Naive thymus-derived CD4-positive, alpha-beta T cell (primary cell): ENCODE results near the gene PTTG2. TPM values are rescaled to one million over a fixed set of nuclear protein-coding genes. Genes with fewer than 3 reads are reported as not detected.
A peak's percentile ranks its signal among the peaks of the same experiment; 100 is the strongest.
"Not testable (repeated sequence)": the region's sequence is repeated elsewhere in the genome, so short reads cannot be mapped to it uniquely, and the experiment has no call there.

ENCODE experiments used
- ATAC-seq: fragments of 150-1000 bp; cut with Tn5 transposase; 2 replicates; pipeline ENCODE4 v1.10.0; 2021; ENCODE audit warnings: mild to moderate bottlenecking, moderate library complexity
- CTCF ChIA-PET: fragments of 350-600 bp; sonication (Branson Sonifier 250); formaldehyde crosslinking; loops from one replicate; lab custom pipeline; 2021; ENCODE audit warnings: antibody characterized with exemption; lab: Charles Lee
- POLR2A ChIA-PET: fragments of 350-600 bp; sonication (Branson Sonifier 250); formaldehyde crosslinking; loops from one replicate; lab custom pipeline; 2021; ENCODE audit warnings: antibody characterized with exemption, inconsistent platforms; lab: Charles Lee
- DNase-seq, 9 donors: peaks; one replicate each; pipeline versions ENCODE4 v3.0.0 to v3.0.0-alpha.2; 2020 to 2022; ENCODE audit warnings: mixed read lengths in 1 of 9
- H3K27ac ChIP-seq: one replicate; pipeline ENCODE4 v1.7.0; 2013; ENCODE audit warnings: mild to moderate bottlenecking, low read depth, low read length, moderate library complexity
- H3K27me3 ChIP-seq, 2 donors: one replicate each; pipeline ENCODE4 v1.7.0; 2013; ENCODE audit warnings: low read length in 2 of 2, mild to moderate bottlenecking in 2 of 2, moderate library complexity in 2 of 2; ENCODE audit not compliant: control insufficient read depth in 2 of 2, insufficient read depth in 2 of 2
- H3K36me3 ChIP-seq, 3 experiments: 1 replicate in 2 of 3; 2 replicates in 1 of 3; pipeline ENCODE4 v1.7.0; 2013; ENCODE audit warnings: low read length in 3 of 3, mild to moderate bottlenecking in 3 of 3, moderate library complexity in 1 of 3; ENCODE audit not compliant: insufficient read depth in 3 of 3, control insufficient read depth in 2 of 3
- H3K4me1 ChIP-seq, 2 donors: one replicate each; pipeline ENCODE4 v1.7.0; 2013; ENCODE audit warnings: low read length in 2 of 2, mild to moderate bottlenecking in 2 of 2, moderate library complexity in 1 of 2; ENCODE audit not compliant: control insufficient read depth in 2 of 2, insufficient read depth in 2 of 2
- H3K4me3 ChIP-seq: 2 replicates; pipeline ENCODE4 v1.7.0; 2013; ENCODE audit warnings: mild to moderate bottlenecking, low read length
- H3K9me3 ChIP-seq, 3 experiments: 1 replicate in 2 of 3; 2 replicates in 1 of 3; pipeline ENCODE4 v1.7.0; 2013; ENCODE audit warnings: low read length in 3 of 3; ENCODE audit not compliant: control insufficient read depth in 2 of 3
- H3K27ac Mint-ChIP-seq, 9 donors: one replicate each; pipeline ENCODE4 v1.8.0; 2020 to 2022; ENCODE audit warnings: mixed read lengths in 9 of 9, mild to moderate bottlenecking in 8 of 9, moderate library complexity in 5 of 9, inconsistent platforms in 2 of 9
- H3K27me3 Mint-ChIP-seq, 5 donors: one replicate each; pipeline ENCODE4 v1.8.0; 2021 to 2022; ENCODE audit warnings: mixed read lengths in 5 of 5, mild to moderate bottlenecking in 1 of 5
- H3K36me3 Mint-ChIP-seq, 5 donors: one replicate each; pipeline ENCODE4 v1.8.0; 2020 to 2022; ENCODE audit warnings: mixed read lengths in 5 of 5, mild to moderate bottlenecking in 3 of 5, inconsistent platforms in 1 of 5
- H3K4me1 Mint-ChIP-seq, 7 donors: one replicate each; pipeline ENCODE4 v1.8.0; 2020 to 2022; ENCODE audit warnings: mixed read lengths in 7 of 7, mild to moderate bottlenecking in 3 of 7, inconsistent platforms in 1 of 7
- H3K4me3 Mint-ChIP-seq, 10 donors: one replicate each; pipeline ENCODE4 v1.8.0; 2020 to 2022; ENCODE audit warnings: mild to moderate bottlenecking in 10 of 10, mixed read lengths in 10 of 10, moderate library complexity in 6 of 10, inconsistent platforms in 2 of 10
- H3K9me3 Mint-ChIP-seq, 11 donors: one replicate each; pipeline ENCODE4 v1.8.0; 2020 to 2022; ENCODE audit warnings: mixed read lengths in 11 of 11, mild to moderate bottlenecking in 4 of 11, inconsistent platforms in 1 of 11, moderate library complexity in 1 of 11
- intact Hi-C, 2 donors: fragments of 100-400 bp; cut with micrococcal nuclease; formaldehyde crosslinking; loops; one replicate each; pipeline ENCODE4 v1.15.1; 2023
- polyA plus RNA-seq, 2 donors: library from polyadenylated mRNA; unstranded; fragments of 300-500 nt; fragmentation: Illumina TruSeq; gene quantifications; one replicate each; pipeline ENCODE4 v1.2.3, GENCODE V29; 2021
- total RNA-seq, 6 experiments: library from RNA in 5 of 6; stranded (reverse) in 5 of 6; gene quantifications; 1 replicate in 5 of 6; 2 replicates in 1 of 6; pipeline ENCODE4 v1.2.3 and lab custom pipeline; 2021 to 2026

The PTTG2 gene
- total RNA-seq = 1 to 10 TPM; 1.1 to 2.5 (median 1.8) TPM
- polyA plus RNA-seq = 1 to 10 TPM in 1 of 2 donors, under 1 TPM in 1; 0.56 to 1.5 TPM
- total RNA-seq (lab: John Stamatoyannopoulos, UW) = 1.1 reads per million

DNA sequence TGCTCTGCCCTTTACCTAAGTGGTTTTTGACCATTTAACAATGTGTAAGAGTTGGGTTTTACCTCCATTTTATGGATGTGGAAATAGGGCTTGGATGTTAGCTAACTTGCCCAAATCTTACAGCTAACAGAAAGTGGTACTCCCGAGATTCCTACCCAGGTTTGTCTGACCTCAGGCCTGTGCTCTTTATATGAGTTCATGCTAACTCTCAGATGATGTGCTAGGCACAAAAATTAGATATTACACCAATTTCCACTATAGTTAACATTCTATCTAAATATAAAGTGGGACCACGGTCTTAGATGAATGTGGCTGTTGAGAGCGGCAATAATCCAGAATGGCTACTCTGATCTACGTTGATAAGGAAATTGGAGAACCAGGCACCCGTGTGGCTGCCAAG lies at the start of gene PTTG2:
Gene PTTG2, plus strand, starts transcription at position 301 of the 400 bp plus-strand sequence. Its CDS starts 37 bp downstream, at position 338.
- ChIA-PET CTCF (no interaction called here), POLR2A (no interaction called here)
- H3K4me3 Mint-ChIP-seq = no peak within 1 kb of the TSS
- Histone ChIP-seq H3K36me3 (no peaks in the 10 kb centered on the region), H3K4me3 (no peak within 1 kb of the TSS), H3K27me3 (no peaks in the 10 kb centered on the region), H3K9me3 (no peaks in the 10 kb centered on the region), H3K27ac (no peak within 1 kb of the TSS), H3K4me1 (no peaks in the 10 kb centered on the region)
- H3K9me3 Mint-ChIP-seq = no peaks in the 10 kb centered on the region
- peaks cover 2 to 16% (median 4%) of the 10 kb centered on the region in 5 donors for H3K36me3 Mint-ChIP-seq
- H3K27ac Mint-ChIP-seq = no peak within 1 kb of the TSS
- intact Hi-C loops = no loop called here
- DNase-seq (no peak), ATAC-seq (no peak)
- H3K4me1 Mint-ChIP-seq = peaks cover 0 to 19% (median 7%) of the 10 kb centered on the region in 7 donors
- H3K27me3 Mint-ChIP-seq = no peaks in the 10 kb centered on the region

DNA sequence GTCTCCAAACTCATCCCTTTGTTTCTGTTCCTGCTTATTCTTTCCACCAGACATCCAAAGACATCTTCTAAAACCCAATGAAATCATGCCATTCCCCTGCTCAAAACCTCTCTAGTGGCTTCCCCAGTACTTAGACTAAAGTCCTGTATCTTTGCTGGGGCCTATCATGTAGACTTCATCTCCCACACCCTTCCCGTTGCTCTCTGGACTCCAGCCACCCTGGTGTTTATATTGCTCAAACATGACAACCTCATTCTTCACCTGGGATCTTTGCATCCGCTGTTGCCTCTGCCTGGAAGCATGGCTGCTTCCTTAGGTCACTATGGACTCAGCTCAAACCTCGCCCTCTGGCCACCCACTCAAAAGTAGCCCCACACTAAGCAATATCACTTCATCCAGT lies 45.7 kb upstream of the PTTG2 start:
- no peaks in the 10 kb centered on the region for H3K9me3 Mint-ChIP-seq
- ATAC-seq (no peak), DNase-seq (no peak)
- Histone ChIP-seq H3K4me1 (no peaks in the 10 kb centered on the region), H3K27ac (no peak overlapping the region), H3K9me3 (no peaks in the 10 kb centered on the region), H3K4me3 (no peak overlapping the region), H3K36me3 (peaks cover 0 to 11% (median 0%) of the 10 kb centered on the region in 3 experiments), H3K27me3 (no peaks in the 10 kb centered on the region)
- H3K27ac Mint-ChIP-seq = no peak overlapping the region
- H3K36me3 Mint-ChIP-seq = peaks cover 0 to 24% (median 10%) of the 10 kb centered on the region in 5 donors
- no peaks in the 10 kb centered on the region for H3K27me3 Mint-ChIP-seq
- ChIA-PET CTCF (no interaction called here), POLR2A (no interaction called here)
- peaks cover 4 to 36% (median 24%) of the 10 kb centered on the region in 7 donors for H3K4me1 Mint-ChIP-seq
- intact Hi-C loops = no loop called here
- H3K4me3 Mint-ChIP-seq = no peak overlapping the region

DNA sequence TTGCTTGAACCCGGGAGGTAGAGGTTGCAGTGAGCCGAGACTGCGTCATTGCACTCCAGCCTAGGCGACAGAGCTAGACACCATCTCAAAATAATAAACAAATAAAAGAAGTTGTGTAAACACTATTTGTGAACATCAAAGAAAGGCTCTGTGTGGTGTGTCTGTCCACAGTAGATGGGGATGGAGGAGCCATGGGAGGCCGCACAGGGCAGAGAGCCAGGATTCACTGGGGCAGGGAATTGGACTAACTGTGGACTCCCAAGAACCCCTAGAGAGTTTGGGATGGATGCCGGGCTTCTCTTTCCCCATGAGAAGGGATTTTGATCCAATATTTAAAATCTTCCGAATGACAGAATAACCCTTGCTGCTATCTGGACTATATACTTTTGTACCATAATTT lies 42.8 kb upstream of the PTTG2 start:
- ChIA-PET CTCF (interaction anchor here (0.6 kb wide), 1 partner anchor 813 kb away, joined by 3 read pairs; no protein-coding TSS in a partner anchor), POLR2A (no interaction called here)
- peaks cover 8 to 28% (median 13%) of the 10 kb centered on the region in 5 donors for H3K36me3 Mint-ChIP-seq
- no peaks in the 10 kb centered on the region for H3K4me1 ChIP-seq
- ATAC-seq = no peak
- H3K27ac ChIP-seq = no peak overlapping the region
- no peak overlapping the region for H3K27ac Mint-ChIP-seq
- H3K4me3 ChIP-seq = no peak overlapping the region
- H3K27me3 ChIP-seq = no peaks in the 10 kb centered on the region
- H3K4me1 Mint-ChIP-seq = peaks cover 4 to 35% (median 27%) of the 10 kb centered on the region in 7 donors
- H3K36me3 ChIP-seq = peaks cover 0 to 16% (median 0%) of the 10 kb centered on the region in 3 experiments
- H3K9me3 ChIP-seq = no peaks in the 10 kb centered on the region
- H3K9me3 Mint-ChIP-seq = peaks cover 0 to 1% (median 0%) of the 10 kb centered on the region in 11 donors
- H3K4me3 Mint-ChIP-seq = no peak overlapping the region
- H3K27me3 Mint-ChIP-seq = no peaks in the 10 kb centered on the region
- no peak for DNase-seq
- intact Hi-C loops = no loop called here

DNA sequence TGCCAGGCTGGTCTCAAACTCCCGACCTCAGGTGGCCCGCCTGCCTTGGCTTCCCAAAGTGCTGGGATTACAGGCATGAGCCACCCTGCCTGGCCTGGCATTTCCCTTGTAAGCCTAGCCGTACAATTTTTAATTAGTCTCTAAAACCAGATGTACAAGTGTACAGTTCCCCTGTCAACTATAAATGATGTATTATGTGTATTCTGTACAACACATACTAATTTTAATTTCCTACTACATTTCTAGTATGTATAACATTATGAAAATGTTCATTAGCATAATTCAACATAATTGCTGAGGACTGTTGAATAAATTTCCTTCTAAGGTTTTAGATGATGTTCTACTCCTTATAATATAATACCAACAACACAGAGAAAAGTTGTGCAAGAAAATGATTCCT lies 41.5 kb upstream of the PTTG2 start:
- Histone ChIP-seq H3K27me3 (no peaks in the 10 kb centered on the region), H3K4me1 (no peaks in the 10 kb centered on the region), H3K36me3 (peaks cover 0 to 16% (median 0%) of the 10 kb centered on the region in 3 experiments), H3K9me3 (no peaks in the 10 kb centered on the region), H3K4me3 (no peak overlapping the region), H3K27ac (no peak overlapping the region)
- intact Hi-C loops = no loop called here
- ChIA-PET POLR2A (interaction anchor here (0.7 kb wide), 1 partner anchor 126 kb away, joined by 3 read pairs; no protein-coding TSS in a partner anchor), CTCF (no interaction called here)
- no peaks in the 10 kb centered on the region for H3K27me3 Mint-ChIP-seq
- peaks cover 4 to 34% (median 24%) of the 10 kb centered on the region in 7 donors for H3K4me1 Mint-ChIP-seq
- no peak overlapping the region for H3K4me3 Mint-ChIP-seq
- DNase-seq (no peak), ATAC-seq (no peak)
- H3K36me3 Mint-ChIP-seq = peaks cover 9 to 32% (median 17%) of the 10 kb centered on the region in 5 donors
- peak overlapping the region in 1 of 9 donors; percentile 27 for H3K27ac Mint-ChIP-seq
- H3K9me3 Mint-ChIP-seq = peaks cover 0 to 7% (median 0%) of the 10 kb centered on the region in 11 donors

DNA sequence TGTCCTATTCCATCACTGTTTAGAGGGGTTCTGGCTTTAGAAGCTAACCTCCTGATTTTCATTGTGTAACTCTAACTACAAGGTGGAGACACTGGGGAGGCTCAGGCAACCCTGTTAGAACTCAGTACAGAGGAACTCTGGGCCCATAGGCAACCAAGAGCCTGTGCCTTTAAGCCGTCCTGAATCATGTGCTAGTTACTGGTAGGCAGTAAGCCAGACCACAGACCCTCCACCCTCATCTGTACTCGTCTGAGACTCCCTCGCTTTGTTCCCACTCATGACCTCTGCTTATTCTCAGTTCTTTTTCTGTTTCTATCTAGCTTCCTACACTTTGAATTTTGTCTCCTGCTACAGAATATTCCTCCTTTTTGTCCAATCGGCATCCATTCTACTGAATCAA lies 37.9 kb upstream of the PTTG2 start:
- no peaks in the 10 kb centered on the region for H3K4me1 ChIP-seq
- H3K36me3 ChIP-seq = peaks cover 0 to 11% (median 0%) of the 10 kb centered on the region in 3 experiments
- Mint-ChIP-seq H3K4me1 (peaks cover 4 to 49% (median 36%) of the 10 kb centered on the region in 7 donors), H3K36me3 (peaks cover 5 to 38% (median 25%) of the 10 kb centered on the region in 5 donors), H3K27ac (peak overlapping the region in 3 of 9 donors; percentile 1 to 33 (median 6)), H3K4me3 (peak overlapping the region in 1 of 10 donors; percentile 8), H3K27me3 (no peaks in the 10 kb centered on the region), H3K9me3 (peaks cover 0 to 7% (median 0%) of the 10 kb centered on the region in 11 donors)
- ChIA-PET CTCF (no interaction called here), POLR2A (interaction anchor here (0.6 to 0.7 kb wide), 2 partner anchors 428 to 889 kb away, joined by 5 read pairs; no protein-coding TSS in a partner anchor)
- no peak overlapping the region for H3K4me3 ChIP-seq
- intact Hi-C loops = no loop called here
- ATAC-seq = peak; percentile 26
- no peak for DNase-seq
- no peaks in the 10 kb centered on the region for H3K27me3 ChIP-seq
- no peaks in the 10 kb centered on the region for H3K9me3 ChIP-seq
- no peak overlapping the region for H3K27ac ChIP-seq

DNA sequence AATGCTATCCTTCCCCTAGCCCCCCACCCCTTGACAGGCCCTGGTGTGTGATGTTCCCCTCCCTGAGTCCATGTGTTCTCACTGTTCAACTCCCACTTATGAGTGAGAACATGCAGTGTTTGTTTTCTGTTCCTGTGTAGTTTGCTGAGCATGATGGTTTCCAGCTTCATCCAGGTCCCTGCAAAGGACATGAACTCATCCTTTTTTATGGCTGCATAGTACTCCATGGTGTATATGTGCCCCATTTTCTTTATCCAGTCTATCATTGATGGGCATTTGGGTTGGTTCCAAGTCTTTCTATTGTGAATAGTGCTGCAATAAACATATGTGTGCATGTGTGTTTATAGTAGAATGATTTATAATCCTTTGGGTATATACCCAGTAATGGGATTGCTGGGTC lies 37.1 kb upstream of the PTTG2 start:
- intact Hi-C loops, CTCF ChIA-PET, DNase-seq, H3K27ac Mint-ChIP-seq, H3K4me3 ChIP-seq, H3K9me3 Mint-ChIP-seq, H3K27ac ChIP-seq, H3K27me3 Mint-ChIP-seq, H3K27me3 ChIP-seq, ATAC-seq, H3K9me3 ChIP-seq, H3K4me3 Mint-ChIP-seq, H3K4me1 ChIP-seq: not testable (repeated sequence)
- Mint-ChIP-seq H3K4me1 (peaks cover 7 to 49% (median 39%) of the 10 kb centered on the region in 7 donors), H3K36me3 (peaks cover 5 to 40% (median 25%) of the 10 kb centered on the region in 5 donors)
- POLR2A ChIA-PET = interaction anchor here (0.6 kb wide), 1 partner anchor 222 kb away, joined by 3 read pairs; no protein-coding TSS in a partner anchor
- H3K36me3 ChIP-seq = peaks cover 0 to 11% (median 0%) of the 10 kb centered on the region in 3 experiments
